Lung (tissue), 12 donors: ENCODE data around the gene MBD3. TPM values are rescaled to one million over a fixed set of nuclear protein-coding genes. Genes with fewer than 3 reads are reported as not detected.
A peak's percentile ranks its signal among the peaks of the same experiment; 100 is the strongest.
"Not testable (repeated sequence)": the region's sequence is repeated elsewhere in the genome, so short reads cannot be mapped to it uniquely, and the experiment has no call there.

Experiments used
- ATAC-seq: fragments of 200-7000 bp; cut with Tn5 transposase; one replicate; pipeline ENCODE4 v1.9.1; 2020; ENCODE audit warnings: moderate number of reproducible peaks; ENCODE audit not compliant: insufficient read depth, low FRiP score
- DNase-seq, 3 donors: peaks; one replicate each; pipeline ENCODE4 v3.0.0-alpha.2; 2013 to 2017
- H3K27ac ChIP-seq, 2 donors: one replicate each; pipeline ENCODE4 v1.5.1; 2013; ENCODE audit warnings: mild to moderate bottlenecking in 2 of 2, moderate library complexity in 2 of 2, control low read depth in 1 of 2, inconsistent platforms in 1 of 2, low read depth in 1 of 2, low read length in 1 of 2
- H3K27me3 ChIP-seq, 3 donors: one replicate each; pipeline ENCODE4 v1.5.1; 2013; ENCODE audit warnings: low read length in 2 of 3; ENCODE audit not compliant: control insufficient read depth in 3 of 3, insufficient read depth in 3 of 3
- H3K36me3 ChIP-seq, 4 donors: one replicate each; pipeline ENCODE4 v1.5.1; 2013; ENCODE audit warnings: low read length in 4 of 4, mild to moderate bottlenecking in 1 of 4, moderate library complexity in 1 of 4; ENCODE audit not compliant: control insufficient read depth in 4 of 4, insufficient read depth in 4 of 4
- H3K4me1 ChIP-seq, 5 donors: one replicate each; pipeline ENCODE4 v1.5.1; 2013; ENCODE audit warnings: low read length in 5 of 5, mild to moderate bottlenecking in 2 of 5, moderate library complexity in 1 of 5; ENCODE audit not compliant: control insufficient read depth in 5 of 5, insufficient read depth in 5 of 5
- H3K4me3 ChIP-seq: one replicate; pipeline ENCODE4 v1.5.1; 2013; ENCODE audit warnings: mild to moderate bottlenecking, control low read depth, moderate library complexity
- H3K9ac ChIP-seq, 2 donors: one replicate each; pipeline ENCODE4 v1.5.1; 2013; ENCODE audit warnings: low read length in 2 of 2, control low read depth in 1 of 2; ENCODE audit not compliant: insufficient read depth in 1 of 2
- H3K9me3 ChIP-seq, 4 donors: one replicate each; pipeline ENCODE4 v1.5.1; 2013; ENCODE audit warnings: low read length in 3 of 4, mild to moderate bottlenecking in 1 of 4, moderate library complexity in 1 of 4; ENCODE audit not compliant: control insufficient read depth in 4 of 4, insufficient read depth in 3 of 4
- CTCF ChIP-seq: IDR thresholded peaks from 2 replicates; pipeline ENCODE4 v1.5.1; 2012; ENCODE audit warnings: mild to moderate bottlenecking; ENCODE audit errors: control extremely low read depth, extremely low read depth
- WGBS, 2 donors: extraction: QIAGEN DNeasy Blood & Tissue Kit; methylation state at CpG; one replicate each; pipeline ENCODE4 v1.1.7; 2013; 5-methylcytosine and 5-hydroxymethylcytosine counted together
- polyA plus RNA-seq, 2 donors: library from polyadenylated mRNA; stranded (reverse); fragments of 200-250 nt; gene quantifications; one replicate each; pipeline ENCODE4 v1.2.1, GENCODE V29; 2013
- total RNA-seq, 2 donors: library from RNA; depleted of rRNA in 1 of 2; stranded (reverse); fragments of >200 nt in 1 of 2; gene quantifications; one replicate each; pipeline ENCODE4 v1.2.1, GENCODE V29; 2014 to 2021
- donor health status: control.
- donor health status: control.
- donor health status: Bipolar disorder and iron deficiency.
- donor health status: healthy.
- donor health status: DM: yes; HTN: yes; CAD: no.

MBD3 gene
- total and polyA plus RNA-seq, 4 donors, result 48.1 to 129 (median 88.7) TPM

DNA sequence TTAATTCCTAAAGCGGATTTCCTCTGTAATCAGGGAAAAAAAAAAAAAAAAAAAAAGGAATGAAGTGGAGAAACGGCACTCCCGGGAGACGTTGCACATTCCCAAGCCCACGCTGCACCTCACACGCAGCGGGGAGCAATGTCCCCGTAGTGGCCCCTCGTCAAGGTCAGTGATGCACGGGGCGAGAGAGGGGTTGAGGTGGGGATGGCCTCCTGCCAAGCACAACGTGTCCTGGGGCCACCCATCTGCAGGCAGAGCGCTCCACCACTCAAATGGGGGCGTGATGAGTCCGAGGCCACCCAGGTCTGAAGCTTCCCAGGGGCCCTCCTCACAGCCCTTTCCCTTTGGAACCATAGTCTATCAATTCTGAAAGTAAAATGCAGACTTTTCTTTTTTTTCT, 53.7 kb downstream of the MBD3 start:
- peak in 1 of 3 donors; percentile 15 for DNase-seq

DNA sequence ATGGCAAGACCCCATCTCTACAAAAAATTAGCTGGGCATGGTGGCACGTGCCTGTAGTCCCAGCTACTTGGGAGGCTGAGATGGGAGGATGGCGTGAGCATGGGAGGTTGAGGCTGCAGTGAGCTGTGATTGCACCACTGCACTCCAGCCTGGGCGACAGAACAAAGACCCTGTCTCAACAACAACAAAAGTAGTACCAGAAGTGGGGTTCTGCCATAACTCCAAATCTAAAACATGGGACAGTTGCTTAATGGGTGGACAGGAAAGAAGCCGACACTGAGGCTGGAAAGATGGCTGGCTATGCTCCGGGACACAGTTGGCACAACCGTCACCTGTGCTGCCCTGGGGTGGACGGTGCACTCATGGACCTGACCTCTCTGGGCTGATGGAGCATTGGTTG, 57.0 kb downstream of the MBD3 start:
- not testable (repeated sequence) for H3K9ac ChIP-seq, H3K4me1 ChIP-seq, H3K9me3 ChIP-seq, H3K4me3 ChIP-seq, H3K27me3 ChIP-seq, H3K36me3 ChIP-seq, DNase-seq, H3K27ac ChIP-seq, ATAC-seq
- 91 to 97% methylated on average over 7 of the region's 7 CpGs for WGBS, 2 donors

More for the DNA sequence above, 53.7 kb downstream of the MBD3 start:
- H3K4me3 ChIP-seq, result no peak overlapping the region
- no peak overlapping the region for H3K27ac ChIP-seq
- H3K9ac ChIP-seq, result no peak overlapping the region
- 19 to 47% methylated on average over 13 to 15 of the region's 15 CpGs for WGBS, 2 donors
- peaks cover 0 to 6% (median 0%) of the 10 kb centered on the region in 3 donors for H3K27me3 ChIP-seq
- no peak for TF ChIP-seq CTCF
- no peak for ATAC-seq
- peaks cover 0 to 5% (median 0%) of the 10 kb centered on the region in 4 donors for H3K9me3 ChIP-seq
- no peaks in the 10 kb centered on the region for H3K36me3 ChIP-seq
- peaks cover 0 to 4% (median 0%) of the 10 kb centered on the region in 5 donors for H3K4me1 ChIP-seq

DNA sequence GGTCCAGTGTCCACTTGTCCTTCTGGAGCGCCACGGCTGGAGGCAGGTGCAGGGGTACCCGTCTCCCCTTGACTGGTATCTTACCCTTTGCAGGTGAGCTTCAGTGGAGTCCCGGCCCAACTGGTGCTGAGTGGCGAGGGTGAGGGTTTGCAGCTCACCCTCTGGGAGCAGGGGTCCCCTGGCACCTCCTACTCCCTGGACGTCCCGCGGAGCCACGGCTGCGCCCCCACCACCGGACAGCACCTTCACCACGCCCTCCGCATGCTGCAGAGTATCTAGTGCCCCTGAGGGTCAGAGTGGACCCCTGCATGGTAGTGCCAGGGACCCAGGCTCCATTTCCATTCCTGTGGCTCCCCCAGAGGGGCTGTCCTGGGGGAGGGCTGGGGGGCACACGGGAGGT, 57.7 kb downstream of the MBD3 start:
- Histone ChIP-seq H3K9me3 (peaks cover 0 to 3% (median 0%) of the 10 kb centered on the region in 4 donors), H3K27ac (no peak overlapping the region), H3K9ac (no peak overlapping the region), H3K27me3 (peaks cover 0 to 8% (median 0%) of the 10 kb centered on the region in 3 donors), H3K36me3 (no peaks in the 10 kb centered on the region), H3K4me3 (no peak overlapping the region), H3K4me1 (peaks cover 0 to 4% (median 0%) of the 10 kb centered on the region in 5 donors)
- no peak for TF ChIP-seq CTCF
- DNase-seq (no peak), ATAC-seq (no peak)
- 79 to 88% methylated on average over 14 of the region's 14 CpGs for WGBS, 2 donors

GRCh38 chr19:1533510-1534150, 59.0 kb downstream of the MBD3 start:
- no peak for ATAC-seq
- no peak for DNase-seq
- H3K27ac ChIP-seq, result no peak overlapping the region
- peaks cover 0 to under 1% (median 0%) of the 10 kb centered on the region in 5 donors for H3K4me1 ChIP-seq
- 70 to 80% methylated on average over 19 to 23 of the region's 23 CpGs for WGBS, 2 donors
- no peak for TF ChIP-seq CTCF
- peaks cover 0 to 3% (median 0%) of the 10 kb centered on the region in 4 donors for H3K9me3 ChIP-seq
- H3K4me3 ChIP-seq, result no peak overlapping the region
- H3K27me3 ChIP-seq, result peaks cover 0 to 12% (median 0%) of the 10 kb centered on the region in 3 donors
- H3K9ac ChIP-seq, result no peak overlapping the region
- no peaks in the 10 kb centered on the region for H3K36me3 ChIP-seq
